Nephron (organoid): Measurements from ENCODE around the gene CREG1.
"Not testable (repeated sequence)": the region's sequence is repeated elsewhere in the genome, so short reads cannot be mapped to it uniquely, and the experiment has no call there.

Experiments used
- H3K27ac Mint-ChIP-seq, 3 experiments: 2 replicates each; pipeline ENCODE4 v1.8.0; 2020; ENCODE audit warnings: mixed read lengths in 3 of 3, mild to moderate bottlenecking in 2 of 3, moderate library complexity in 1 of 3
- H3K27me3 Mint-ChIP-seq: 2 replicates; pipeline ENCODE4 v1.8.0; 2021; ENCODE audit warnings: low read depth, mild to moderate bottlenecking, moderate library complexity, mixed read lengths
- H3K36me3 Mint-ChIP-seq: 2 replicates; pipeline ENCODE4 v1.8.0; 2020; ENCODE audit warnings: low read depth, mixed read lengths
- H3K4me1 Mint-ChIP-seq: 2 replicates; pipeline ENCODE4 v1.8.0; 2020; ENCODE audit warnings: mixed read lengths
- H3K4me3 Mint-ChIP-seq, 3 experiments: 2 replicates each; pipeline ENCODE4 v1.8.0; 2020; ENCODE audit warnings: mild to moderate bottlenecking in 3 of 3, mixed read lengths in 3 of 3, moderate library complexity in 2 of 3
- H3K9me3 Mint-ChIP-seq: 2 replicates; pipeline ENCODE4 v1.8.0; 2020; ENCODE audit warnings: mixed read lengths
- CTCF ChIP-seq, 3 experiments: fragments of 200-600 bp; sonication (generic); IDR thresholded peaks; one replicate each; pipeline ENCODE4 v1.5.0; 2021; ENCODE audit warnings: antibody characterized with exemption in 3 of 3; ENCODE audit not compliant: unreplicated experiment in 3 of 3

Gene CREG1

DNA sequence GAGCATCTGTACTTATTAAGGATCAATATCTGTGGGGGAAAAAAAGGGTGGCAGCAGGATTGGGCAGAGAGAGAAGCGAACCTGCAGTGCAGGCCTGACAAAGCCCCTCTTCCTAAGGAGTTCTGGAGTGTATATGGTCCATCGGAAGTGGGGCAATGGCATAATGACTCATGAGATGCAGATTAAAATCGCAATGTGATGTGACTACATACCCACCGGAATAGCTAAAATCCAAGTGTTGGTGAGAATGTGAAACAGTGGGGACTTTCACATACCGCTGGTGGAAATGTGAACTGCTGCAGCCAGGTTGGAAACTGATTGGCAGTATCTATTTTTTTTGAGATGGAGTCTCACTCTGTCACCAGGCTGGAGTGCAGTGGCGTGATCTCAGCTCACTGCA lies 8.2 kb upstream of the CREG1 start:
- Mint-ChIP-seq H3K27me3 (peaks cover 9% of the 10 kb centered on the region), H3K4me1 (peaks cover 10% of the 10 kb centered on the region), H3K4me3 (no peak overlapping the region), H3K27ac (no peak overlapping the region), H3K9me3 (no peaks in the 10 kb centered on the region), H3K36me3 (no peaks in the 10 kb centered on the region)
- TF ChIP-seq CTCF (IDR thresholded peaks at IDR 0.05; ENCODE audit: unreplicated experiment in 3 of 3) = no peak

DNA sequence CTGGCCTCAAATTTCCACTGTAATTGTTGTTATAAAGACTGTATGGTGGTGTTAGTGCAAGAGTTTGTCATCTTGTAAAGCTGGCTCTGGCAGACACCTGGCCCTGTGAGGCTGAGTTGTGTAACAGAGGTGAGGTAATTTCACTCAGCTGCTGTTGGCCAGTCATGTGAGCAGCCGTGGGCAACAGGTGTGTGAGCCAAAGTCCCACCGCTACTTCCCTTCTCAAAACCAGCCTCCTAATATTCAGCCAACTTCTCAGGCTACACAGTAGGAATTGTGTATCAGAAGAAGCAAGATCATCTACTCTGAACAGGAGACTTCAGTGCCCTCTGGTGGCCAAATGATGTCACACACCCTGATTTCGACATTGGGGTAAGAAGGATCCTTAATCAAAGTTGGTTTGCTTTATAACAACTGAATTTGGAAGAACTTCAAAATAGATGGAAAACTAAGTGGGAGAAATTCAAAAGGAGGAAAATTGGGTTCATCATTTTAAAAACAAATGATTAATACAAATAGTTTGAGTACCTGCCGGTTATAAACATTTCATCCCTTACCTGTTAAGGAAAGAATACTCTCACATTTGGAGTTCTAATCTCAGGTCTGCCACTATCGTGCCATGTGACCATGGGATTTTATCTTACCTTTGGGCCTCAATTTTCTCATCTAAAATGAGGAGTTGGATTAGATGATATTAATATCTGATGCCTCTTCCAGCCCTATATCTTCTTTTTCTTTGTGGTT lies 2.6 kb upstream of the CREG1 start:
- H3K36me3 Mint-ChIP-seq = no peaks in the 10 kb centered on the region
- peak overlapping the region; percentile 4 to 41 (median 26) for H3K4me3 Mint-ChIP-seq
- H3K9me3 Mint-ChIP-seq = no peaks in the 10 kb centered on the region
- peak; percentile 81 to 85 (median 84) for TF ChIP-seq CTCF (IDR thresholded peaks at IDR 0.05; ENCODE audit: unreplicated experiment in 3 of 3)
- peaks cover 14% of the 10 kb centered on the region for H3K27me3 Mint-ChIP-seq
- no peak overlapping the region for H3K27ac Mint-ChIP-seq
- H3K4me1 Mint-ChIP-seq = peaks cover 16% of the 10 kb centered on the region

GRCh38 chr1:167555072-167555471 lies 1.5 kb upstream of the CREG1 start:
- not testable (repeated sequence) for H3K9me3 Mint-ChIP-seq, H3K36me3 Mint-ChIP-seq, H3K27ac Mint-ChIP-seq
- H3K4me3 Mint-ChIP-seq = peak overlapping the region; percentile 26 to 46 (median 41)
- peaks cover 16% of the 10 kb centered on the region for H3K4me1 Mint-ChIP-seq
- peaks cover 14% of the 10 kb centered on the region for H3K27me3 Mint-ChIP-seq

DNA sequence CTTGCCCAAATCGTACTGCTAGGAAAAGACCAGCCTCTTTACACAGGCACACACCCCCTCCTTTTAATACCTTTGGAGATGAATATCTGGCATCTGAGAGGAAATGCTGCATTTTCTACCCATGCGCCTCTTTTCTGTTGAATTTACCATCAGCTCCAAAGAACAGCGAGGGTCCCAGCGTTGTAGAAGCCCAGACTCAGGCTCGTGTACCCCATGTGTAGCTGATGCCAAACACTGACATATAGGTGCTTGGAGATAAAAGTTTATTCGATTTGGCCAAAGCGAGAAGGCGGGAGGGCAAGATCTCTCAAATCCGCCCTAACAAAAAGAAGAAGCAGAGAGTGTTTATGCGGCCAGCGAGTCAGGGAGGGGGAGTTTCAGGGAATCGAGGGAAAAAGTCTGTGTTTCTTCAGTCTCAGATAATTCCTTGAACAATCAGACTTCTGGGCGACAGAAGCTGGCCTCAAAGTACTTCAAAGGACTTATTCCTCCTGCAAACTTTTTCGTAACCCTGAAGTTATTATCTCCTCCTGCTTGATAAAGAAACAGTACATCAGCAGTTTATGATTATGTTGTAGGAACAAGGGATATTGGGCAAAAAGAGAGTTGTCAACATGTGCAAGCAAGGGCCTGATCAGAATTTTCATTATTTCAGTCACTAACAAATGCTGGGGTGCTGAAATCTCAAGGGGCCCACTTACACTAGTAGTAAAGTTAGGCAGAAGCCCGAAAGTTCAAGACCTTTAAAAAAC lies 642 bp upstream of the CREG1 start:
- Mint-ChIP-seq H3K9me3 (no peaks in the 10 kb centered on the region), H3K27ac (peak overlapping the region in 2 of 3 experiments; percentile 52 to 64)

DNA sequence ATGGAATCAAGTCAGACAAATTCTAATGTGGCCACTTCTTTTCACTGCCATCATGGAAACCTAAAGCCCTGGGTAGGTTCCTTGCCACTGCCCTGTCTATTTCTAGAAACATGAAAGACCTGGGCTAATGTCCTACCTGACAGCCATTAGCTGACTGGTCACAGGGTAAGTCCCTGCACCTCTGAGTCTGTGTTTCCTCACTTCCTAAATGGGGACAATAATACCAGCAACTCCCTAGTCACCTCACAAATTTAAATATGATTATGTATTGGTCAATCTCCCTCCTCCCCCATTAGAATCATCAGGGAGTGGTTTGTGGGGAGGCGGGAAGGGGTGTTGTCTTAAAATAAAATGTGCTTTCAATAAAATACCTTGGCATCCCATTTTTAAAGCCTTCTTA lies 2.2 kb downstream of the CREG1 start:
- peaks cover 8% of the 10 kb centered on the region for H3K36me3 Mint-ChIP-seq

More for the DNA sequence above, 642 bp upstream of the CREG1 start:
- Mint-ChIP-seq H3K36me3 (no peaks in the 10 kb centered on the region), H3K4me1 (peaks cover 16% of the 10 kb centered on the region), H3K4me3 (peak overlapping the region; percentile 80 to 88 (median 85)), H3K27me3 (peaks cover 11% of the 10 kb centered on the region)
- TF ChIP-seq CTCF (IDR thresholded peaks at IDR 0.05; ENCODE audit: unreplicated experiment in 3 of 3) = no peak

More for the DNA sequence above, 2.2 kb downstream of the CREG1 start:
- H3K27ac Mint-ChIP-seq = no peak overlapping the region
- peak overlapping the region in 2 of 3 experiments; percentile 48 to 51 for H3K4me3 Mint-ChIP-seq
- no peaks in the 10 kb centered on the region for H3K9me3 Mint-ChIP-seq
- peaks cover 16% of the 10 kb centered on the region for H3K27me3 Mint-ChIP-seq
- no peak for TF ChIP-seq CTCF (IDR thresholded peaks at IDR 0.05; ENCODE audit: unreplicated experiment in 3 of 3)
- peaks cover 16% of the 10 kb centered on the region for H3K4me1 Mint-ChIP-seq
